Measurements from ENCODE around the gene PCBP3.
"Not testable (repeated sequence)": the region's sequence is repeated elsewhere in the genome, so short reads cannot be mapped to it uniquely, and the experiment has no call there.

The PCBP3 gene

GRCh38 chr21:45893740-45894449 lies 250.4 kb downstream of the PCBP3 start:
- DNase-seq (ENCODE audit: low spot score), result no peak

GRCh38 chr21:45894450-45894825 lies 250.9 kb downstream of the PCBP3 start:
- DNase-seq (ENCODE audit: low spot score), result no peak

- DNase-seq (ENCODE audit: low spot score), result no peak
Measured at GRCh38 chr21:45894906-45895777, 251.6 kb downstream of the PCBP3 start.

- no peak for DNase-seq (ENCODE audit: low spot score)
Measured at GRCh38 chr21:45895778-45896370, 252.3 kb downstream of the PCBP3 start.

DNA sequence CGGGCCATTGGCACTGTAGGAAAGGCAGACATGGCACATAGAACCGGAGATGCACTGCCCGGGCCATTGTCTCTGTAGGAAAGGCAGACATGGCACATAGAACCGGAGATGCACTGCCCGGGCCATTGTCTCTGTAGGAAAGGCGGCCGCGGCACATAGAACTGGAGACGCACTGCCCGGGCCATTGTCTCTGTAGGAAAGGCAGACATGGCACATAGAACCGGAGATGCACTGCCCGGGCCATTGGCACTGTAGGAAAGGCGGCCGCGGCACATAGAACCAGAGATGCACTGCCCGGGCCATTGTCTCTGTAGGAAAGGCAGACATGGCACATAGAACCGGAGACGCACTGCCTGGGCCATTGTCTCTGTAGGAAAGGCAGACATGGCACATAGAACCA lies 252.9 kb downstream of the PCBP3 start:
- not testable (repeated sequence) for DNase-seq (ENCODE audit: low spot score)

DNA sequence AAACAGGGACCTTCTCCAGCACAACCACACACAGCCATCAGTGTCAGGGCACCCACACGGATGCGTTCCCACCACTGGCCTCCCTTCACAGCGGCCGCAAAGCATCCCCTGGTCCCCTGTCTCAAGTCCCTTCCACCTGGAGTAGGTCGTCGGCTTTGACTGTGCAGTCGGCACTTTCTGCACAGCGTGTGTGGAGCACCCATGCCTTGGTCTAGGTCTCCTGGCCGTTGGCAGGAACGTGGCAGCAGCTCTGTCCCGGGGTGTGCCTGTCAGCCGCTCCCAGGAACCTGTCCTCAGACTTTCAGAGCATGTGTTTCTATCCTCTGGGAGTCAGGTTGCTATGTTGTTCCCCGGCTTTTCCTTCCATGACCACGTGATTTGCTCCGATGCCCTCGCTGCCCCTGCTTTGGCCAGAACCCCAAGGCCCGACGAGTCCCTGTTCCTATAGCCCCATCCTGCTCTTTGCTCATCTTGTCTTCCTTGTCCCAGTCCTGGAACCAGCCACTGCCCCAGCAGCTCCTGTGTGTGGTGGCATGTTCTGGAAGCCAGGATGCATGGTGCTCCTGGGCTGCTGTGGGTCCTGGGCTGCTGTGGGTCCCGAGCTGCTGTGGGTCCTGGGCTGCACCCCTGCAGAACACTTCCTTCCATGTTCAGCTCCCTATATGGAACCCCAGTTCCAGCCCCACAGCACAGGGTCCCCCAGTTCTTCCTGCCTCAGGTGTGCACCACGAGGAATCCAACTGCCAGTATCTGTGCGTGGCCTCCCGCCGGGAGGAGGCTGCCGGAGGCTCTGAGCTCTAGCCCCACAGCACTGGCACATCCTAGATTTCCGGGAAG lies 253.9 kb downstream of the PCBP3 start:
- DNase-seq (ENCODE audit: low spot score), result no peak

GRCh38 chr21:45898028-45898350 lies 254.5 kb downstream of the PCBP3 start:
- no peak for DNase-seq (ENCODE audit: low spot score)

- DNase-seq (ENCODE audit: low spot score), result no peak
Measured at GRCh38 chr21:45898781-45899180, 255.3 kb downstream of the PCBP3 start.

- no peak for DNase-seq (ENCODE audit: low spot score)
Measured at GRCh38 chr21:45899317-45900033, 255.9 kb downstream of the PCBP3 start.

DNA sequence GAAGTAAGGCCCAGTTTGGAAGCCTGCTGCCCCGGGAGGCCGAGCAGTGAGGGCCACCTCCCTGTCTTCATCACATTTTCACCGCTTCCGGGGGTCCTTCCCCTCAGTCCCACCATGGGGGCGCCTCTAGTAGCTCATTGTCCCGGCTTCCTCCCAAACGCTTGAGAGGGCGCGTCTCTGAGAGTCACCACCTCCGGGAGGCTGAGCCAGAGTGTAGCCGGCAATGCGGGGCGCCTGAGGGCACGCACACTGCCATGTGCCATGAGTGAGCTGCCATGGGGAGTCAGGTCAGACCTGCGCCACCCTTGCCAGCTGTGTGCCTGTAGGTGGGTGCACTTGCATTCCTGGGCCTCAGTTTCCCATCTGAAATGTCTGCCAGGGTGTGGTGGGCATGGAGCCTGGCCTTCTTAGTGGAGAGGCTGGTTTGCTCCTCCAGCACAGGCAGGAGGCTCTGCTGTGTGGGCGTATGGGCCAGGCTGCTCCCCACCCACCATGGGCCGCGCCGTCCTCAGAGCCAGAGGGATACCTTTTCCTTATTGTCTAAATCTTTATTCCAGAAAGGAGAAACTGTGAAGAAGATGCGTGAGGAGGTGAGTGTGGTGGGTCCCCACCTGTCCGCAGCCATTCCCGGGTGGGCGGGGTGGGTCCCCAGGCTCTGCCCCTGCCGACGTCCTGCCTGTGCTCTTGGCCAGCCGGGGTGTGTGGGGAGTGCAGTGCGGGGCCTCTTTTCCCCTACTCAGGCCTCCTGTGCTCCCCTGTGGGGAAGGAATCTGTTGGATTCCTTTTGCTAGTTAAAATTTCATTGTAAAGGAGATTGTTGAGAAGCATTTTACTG lies 256.7 kb downstream of the PCBP3 start:
- no peak for DNase-seq (ENCODE audit: low spot score)

DNA sequence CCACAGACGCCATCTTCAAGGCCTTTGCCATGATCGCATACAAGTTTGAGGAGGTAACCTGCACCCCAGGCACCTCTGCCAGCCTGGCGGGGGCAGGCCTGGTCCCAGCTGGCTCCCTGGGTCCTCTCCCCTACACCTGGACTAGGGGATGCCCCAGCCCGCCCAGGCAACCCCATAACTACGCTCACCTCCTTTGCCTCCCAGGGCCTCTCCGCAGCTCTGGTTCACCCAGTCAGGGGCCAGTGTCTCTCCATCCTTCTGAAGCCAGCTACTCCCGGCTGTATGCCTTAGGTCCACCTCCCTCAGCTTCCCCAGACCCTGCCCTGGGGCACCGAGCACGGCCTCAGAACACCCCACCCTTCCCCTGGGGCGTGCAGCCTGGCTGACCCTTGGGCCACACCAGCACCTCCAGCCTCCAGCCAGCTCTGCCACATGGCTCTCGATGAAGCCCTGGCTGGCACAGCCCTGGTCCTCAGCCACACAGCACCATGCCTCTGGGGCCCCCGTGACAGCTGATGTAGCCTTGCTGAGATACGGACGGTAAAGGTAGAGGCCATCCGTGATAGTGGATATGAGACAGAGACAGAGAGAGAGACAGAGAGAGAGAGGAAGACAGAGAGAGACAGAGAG lies 257.7 kb downstream of the PCBP3 start:
- no peak for DNase-seq (ENCODE audit: low spot score)

GRCh38 chr21:45902292-45902995 lies 258.9 kb downstream of the PCBP3 start:
- no peak for DNase-seq (ENCODE audit: low spot score)

GRCh38 chr21:45905196-45905595 lies 261.7 kb downstream of the PCBP3 start:
- no peak for DNase-seq (ENCODE audit: low spot score)

GRCh38 chr21:45906196-45906805 lies 262.8 kb downstream of the PCBP3 start:
- no peak for DNase-seq (ENCODE audit: low spot score)

DNA sequence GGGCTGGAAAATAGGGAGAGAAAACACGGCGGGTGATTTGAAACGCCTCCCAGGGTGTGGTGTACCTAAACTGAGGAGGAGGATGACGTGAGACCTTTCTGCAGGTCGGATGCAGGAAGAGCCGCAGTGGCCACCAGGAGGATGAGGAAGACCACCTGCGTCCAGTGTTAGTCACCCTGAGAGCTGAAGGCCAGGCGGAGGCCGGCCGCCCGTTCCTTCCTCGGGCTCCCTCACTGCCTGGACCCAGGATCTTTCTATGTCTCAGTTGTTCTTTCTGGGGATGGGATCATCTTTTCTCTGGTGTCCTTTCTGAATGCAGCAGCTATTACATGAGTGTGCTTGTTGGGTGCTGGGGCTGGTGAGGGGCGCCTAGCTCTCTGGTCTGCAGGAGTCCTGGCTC lies 263.3 kb downstream of the PCBP3 start:
- no peak for DNase-seq (ENCODE audit: low spot score)

DNA sequence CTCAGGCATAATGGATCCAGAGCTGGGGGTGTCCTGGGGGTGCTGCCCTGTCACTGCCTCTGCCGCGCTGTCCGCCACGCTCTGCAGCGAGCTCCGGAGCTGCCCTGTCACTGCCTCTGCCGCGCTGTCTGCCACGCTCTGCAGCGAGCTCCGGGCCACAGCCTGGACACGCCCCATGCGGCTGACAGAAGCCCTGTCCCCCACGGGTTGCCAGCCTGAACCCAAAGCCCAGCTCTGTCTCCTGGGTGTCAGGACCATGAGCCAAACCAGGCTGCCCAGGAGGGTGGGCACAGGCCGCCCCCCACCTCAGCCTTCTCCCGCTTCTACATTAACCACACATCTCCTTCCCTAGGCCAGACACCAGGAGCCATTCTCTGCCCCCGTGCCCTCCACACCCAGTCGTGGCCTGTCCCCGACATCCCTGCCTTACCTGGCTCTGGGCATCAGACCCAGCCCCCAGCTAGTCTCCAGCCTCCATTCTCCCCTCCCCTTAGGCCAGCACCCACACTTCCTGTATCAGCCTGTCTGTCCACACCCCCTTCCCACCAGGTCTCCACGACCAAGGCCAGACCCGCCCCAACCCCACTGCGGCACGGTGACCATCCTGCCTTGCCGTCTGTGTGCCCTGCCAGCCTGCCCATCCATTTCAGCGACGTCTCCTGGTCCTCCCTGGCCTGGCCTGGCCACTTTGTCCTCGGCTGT lies 265.2 kb downstream of the PCBP3 start:
- DNase-seq (ENCODE audit: low spot score), result no peak

GRCh38 chr21:45909238-45909988 lies 265.9 kb downstream of the PCBP3 start:
- no peak for DNase-seq (ENCODE audit: low spot score)

DNA sequence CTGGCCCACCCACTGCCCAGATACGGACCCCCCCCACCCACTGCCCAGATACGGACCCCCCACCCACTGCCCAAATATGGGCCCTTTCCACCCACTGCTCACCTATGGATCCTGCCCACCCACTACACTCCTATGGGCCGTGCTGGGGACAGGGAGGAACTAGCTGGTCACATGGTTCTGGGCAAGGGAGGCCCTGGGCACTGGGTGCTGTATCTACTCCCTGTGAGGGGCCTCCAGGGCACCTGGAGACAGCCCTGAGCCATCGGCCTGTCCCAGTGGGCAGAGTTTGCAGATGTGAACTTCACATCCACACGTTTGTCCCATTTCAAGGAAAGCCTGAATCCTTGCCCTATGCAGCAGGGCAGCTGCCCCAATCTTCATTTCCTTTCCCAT lies 266.6 kb downstream of the PCBP3 start:
- no peak for DNase-seq (ENCODE audit: low spot score)
